ENCODE results near the gene YIPF3.
"Not testable (repeated sequence)": the region's sequence is repeated elsewhere in the genome, so short reads cannot be mapped to it uniquely, and the experiment has no call there.

Gene YIPF3

DNA sequence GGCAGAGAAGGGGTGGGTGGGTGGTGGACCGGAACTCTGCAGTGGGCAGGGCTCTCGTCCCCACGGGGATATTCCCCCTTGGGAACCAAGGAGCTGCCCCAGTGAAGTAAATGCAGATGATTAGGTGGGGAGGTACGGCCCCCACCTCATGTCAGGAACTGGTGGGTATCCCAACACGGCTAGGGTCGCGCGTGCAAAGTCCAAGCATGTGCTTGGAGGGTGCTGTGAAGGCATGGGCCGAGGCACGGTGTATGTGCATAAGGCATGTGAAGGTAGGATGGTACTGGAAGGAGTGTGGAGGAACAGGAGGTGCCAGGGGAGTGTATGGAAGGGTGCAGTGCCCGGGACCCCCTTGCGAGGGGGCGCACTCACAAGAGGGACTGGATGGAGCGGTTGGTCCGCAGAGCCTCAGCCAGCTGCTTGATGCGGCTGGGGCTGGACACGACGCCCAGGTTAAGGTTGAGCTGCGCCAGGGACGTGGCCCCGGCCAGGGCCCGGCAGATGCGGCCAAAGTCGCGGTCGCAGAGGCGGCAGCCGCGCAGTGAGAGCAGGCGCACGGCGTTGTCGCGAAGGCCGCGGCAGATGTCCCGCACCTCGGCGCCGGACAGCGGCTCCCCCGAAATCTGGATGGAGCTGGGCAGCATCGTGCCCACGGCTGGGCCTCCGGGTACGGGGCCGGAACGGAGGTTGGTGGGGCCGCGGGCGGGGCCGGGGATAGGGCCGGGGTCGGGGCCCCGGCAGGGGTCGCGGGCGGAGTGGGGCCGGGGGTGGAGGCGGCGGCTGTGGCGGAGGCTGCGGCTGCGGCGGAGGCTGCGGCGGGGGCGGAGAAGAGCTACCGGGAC lies 7.4 kb downstream of the YIPF3 start:
- no peak for DNase-seq (ENCODE audit: low spot score)

- DNase-seq (ENCODE audit: low spot score): no peak
These were observed 8.1 kb downstream of the YIPF3 start for GRCh38 chr6:43508481-43509141.

GRCh38 chr6:43506667-43507471 lies 9.9 kb downstream of the YIPF3 start:
- DNase-seq (ENCODE audit: low spot score): peak; percentile 73

- DNase-seq (ENCODE audit: low spot score): no peak
These were observed 10.6 kb downstream of the YIPF3 start for GRCh38 chr6:43506171-43506570.

- DNase-seq (ENCODE audit: low spot score): no peak
These were observed 11.0 kb downstream of the YIPF3 start for GRCh38 chr6:43505718-43506117.

- no peak for DNase-seq (ENCODE audit: low spot score)
These were observed 11.8 kb downstream of the YIPF3 start for GRCh38 chr6:43504756-43505593.

- no peak for DNase-seq (ENCODE audit: low spot score)
These were observed 13.3 kb downstream of the YIPF3 start for GRCh38 chr6:43503443-43503842.

DNA sequence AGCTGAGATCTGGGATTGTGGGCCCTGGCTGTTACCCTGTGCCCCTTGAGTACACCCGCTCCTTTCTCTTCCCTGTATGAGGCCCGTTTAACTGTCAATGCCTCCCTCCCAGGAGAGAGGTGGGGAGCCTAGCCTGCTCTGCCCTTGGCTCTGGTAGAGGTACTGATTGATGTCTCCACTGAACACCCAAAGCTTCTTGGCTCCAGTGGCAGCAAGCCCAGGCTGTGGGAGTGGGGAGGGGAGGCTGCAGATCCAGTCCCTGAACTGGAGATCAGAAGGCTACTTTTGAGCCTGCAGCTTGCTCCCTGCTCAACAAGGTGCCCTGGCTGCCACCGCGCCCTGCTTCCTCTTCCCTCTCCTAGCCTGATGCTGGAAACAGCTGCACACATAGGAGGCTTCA lies 14.1 kb downstream of the YIPF3 start:
- no peak for DNase-seq (ENCODE audit: low spot score)

GRCh38 chr6:43500921-43501320 lies 15.8 kb downstream of the YIPF3 start:
- no peak for DNase-seq (ENCODE audit: low spot score)

DNA sequence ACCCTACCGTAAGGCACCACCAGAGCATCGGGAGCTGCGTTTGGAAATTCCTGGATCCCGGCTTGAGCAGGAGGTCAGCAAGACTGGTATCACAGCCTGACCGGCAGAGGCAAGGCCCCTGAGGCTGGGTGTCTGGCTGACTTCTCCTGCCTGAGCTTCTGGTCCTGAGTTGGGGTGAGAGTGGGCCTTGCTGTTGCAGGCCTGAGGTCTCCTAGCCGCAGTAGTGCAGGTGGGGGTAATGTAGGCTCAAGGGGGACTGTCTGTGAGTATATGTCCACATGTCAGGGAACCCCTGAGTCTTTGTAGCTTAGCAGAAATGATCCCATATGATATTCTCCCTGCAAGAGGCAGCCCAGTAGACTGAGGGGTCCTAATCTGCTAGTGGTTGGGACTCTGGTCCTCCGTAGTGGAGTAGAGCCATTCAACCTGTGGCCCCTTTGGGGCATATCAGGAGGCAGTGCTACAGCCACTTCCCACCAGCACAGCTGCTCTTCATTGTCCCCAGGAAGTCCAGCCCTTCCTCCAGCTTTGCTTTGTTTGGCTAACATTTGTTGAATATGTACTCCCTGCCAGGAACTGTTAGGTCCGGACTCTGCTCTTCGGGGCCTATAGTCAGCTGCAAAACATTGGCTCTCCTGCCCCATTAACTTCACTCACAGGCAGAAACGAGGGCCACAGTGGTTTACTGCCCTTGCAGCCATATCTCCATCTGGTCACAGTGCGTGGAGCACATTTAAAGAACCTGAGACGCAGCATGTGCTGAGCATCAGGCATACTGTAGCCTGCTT lies 17.5 kb downstream of the YIPF3 start:
- no peak for DNase-seq (ENCODE audit: low spot score)

GRCh38 chr6:43498291-43498690 lies 18.4 kb downstream of the YIPF3 start:
- DNase-seq (ENCODE audit: low spot score): not testable (repeated sequence)

- DNase-seq (ENCODE audit: low spot score): no peak
These were observed 19.0 kb downstream of the YIPF3 start for GRCh38 chr6:43497689-43498088.

DNA sequence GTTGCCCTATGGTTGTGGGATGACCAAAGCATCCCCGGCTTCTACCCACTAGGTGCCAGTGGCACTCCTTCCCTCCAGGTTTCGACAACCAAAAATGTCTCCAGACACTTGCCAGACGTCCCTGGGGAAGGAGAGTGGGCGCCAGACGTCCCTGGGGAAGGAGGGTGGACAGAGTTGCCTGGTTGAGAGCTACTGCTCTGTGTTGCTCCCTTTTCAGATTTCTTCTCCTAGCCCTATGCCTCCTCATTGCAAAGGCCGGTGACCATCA lies 19.7 kb downstream of the YIPF3 start:
- no peak for DNase-seq (ENCODE audit: low spot score)

DNA sequence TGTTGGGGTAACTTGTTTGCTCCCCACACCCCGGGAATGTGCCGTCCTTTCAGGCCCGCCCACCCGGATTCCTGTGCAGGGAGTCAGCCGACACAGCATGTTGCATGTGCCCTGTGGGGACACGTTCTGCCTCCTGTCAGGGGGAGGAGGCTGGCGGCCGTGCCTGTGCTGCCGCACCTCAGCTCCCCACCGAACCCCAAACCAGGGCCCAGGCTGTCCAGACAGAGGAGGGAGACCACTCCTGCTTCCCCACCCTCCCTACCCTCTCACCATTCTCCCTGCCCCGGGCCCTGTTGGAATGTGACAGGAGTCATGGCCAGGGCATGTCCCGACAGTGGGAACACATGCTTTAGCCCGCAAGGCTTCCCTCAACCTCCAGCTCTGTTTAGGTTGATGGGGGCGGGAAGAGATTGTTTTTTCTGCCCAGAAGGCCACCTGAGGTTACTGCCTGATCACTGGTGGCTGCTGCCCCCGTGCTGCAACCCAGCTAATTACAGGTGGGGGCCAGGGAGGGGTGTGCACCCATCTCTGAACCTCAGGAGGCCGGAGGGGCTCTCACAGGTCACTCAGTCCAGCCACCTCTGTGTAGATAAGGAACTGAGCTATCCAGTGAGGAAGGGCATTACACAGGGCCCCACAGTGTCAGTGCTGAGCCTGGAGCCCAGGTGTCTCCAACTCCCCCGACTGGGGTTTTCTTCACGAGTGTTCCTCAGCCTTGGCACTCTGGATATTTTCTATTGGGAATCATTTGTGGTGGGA lies 20.2 kb downstream of the YIPF3 start:
- DNase-seq (ENCODE audit: low spot score): peak; percentile 56

GRCh38 chr6:43495409-43495941 lies 21.3 kb downstream of the YIPF3 start:
- DNase-seq (ENCODE audit: low spot score): peak; percentile 29

DNA sequence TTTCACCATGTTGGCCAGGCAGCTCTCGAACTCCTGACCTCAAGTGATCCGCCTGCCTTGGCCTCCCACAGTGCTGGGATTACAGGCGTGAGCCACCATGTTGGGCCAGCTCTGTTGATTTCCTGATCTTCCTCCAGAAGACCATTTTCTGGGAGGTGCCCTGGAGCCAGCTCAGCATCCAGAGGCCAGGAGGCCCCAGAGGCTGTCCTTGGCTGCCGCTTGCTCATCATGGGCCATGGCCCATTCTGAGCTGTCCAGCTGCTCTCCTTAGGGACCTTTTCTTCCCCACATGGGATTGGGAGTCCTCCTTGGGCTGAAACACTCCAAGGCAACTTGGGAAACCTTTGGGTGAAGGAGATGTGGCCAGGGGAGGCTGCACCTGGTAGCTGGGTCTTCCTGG lies 22.0 kb downstream of the YIPF3 start:
- no peak for DNase-seq (ENCODE audit: low spot score)

GRCh38 chr6:43494321-43494720 lies 22.4 kb downstream of the YIPF3 start:
- no peak for DNase-seq (ENCODE audit: low spot score)

DNA sequence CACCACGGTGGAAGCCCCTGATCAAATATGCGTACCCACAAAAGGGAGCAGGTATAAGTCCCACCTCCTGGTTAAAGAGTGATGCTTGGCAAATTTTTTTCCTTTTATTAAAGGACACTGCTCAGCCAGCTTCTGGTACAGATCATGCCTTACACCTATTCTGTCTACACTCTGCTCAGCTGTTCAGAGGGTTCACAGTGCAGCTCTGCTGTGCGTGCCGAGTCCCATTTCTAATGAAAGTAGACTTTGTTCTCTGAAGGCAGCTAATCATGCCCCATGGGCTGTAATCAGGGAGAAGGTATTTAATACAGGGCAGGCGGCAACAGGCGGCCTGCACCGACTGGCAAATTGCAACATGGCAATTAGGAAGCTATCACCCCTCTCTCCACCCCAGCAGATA lies 22.9 kb downstream of the YIPF3 start:
- no peak for DNase-seq (ENCODE audit: low spot score)

DNA sequence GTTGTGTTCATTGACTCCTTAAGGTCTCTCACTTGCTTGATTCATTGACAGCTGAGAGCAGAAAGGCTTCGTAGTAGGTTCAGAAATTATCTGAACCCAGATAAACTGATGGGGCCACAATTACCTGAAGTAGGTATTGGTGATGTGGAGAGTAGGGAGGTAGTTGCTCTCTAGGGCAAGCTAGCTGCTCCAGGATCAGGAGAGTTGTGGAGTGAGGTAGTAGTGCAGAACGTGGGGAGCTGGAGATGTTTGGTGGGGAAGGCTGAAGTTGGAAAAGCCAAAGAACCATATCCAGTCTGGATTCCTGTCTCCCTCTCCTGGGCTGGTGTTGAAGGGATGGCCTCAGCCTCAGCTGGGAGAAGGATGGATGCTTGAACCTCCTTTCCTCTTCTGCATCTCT lies 23.5 kb downstream of the YIPF3 start:
- DNase-seq (ENCODE audit: low spot score): no peak

DNA sequence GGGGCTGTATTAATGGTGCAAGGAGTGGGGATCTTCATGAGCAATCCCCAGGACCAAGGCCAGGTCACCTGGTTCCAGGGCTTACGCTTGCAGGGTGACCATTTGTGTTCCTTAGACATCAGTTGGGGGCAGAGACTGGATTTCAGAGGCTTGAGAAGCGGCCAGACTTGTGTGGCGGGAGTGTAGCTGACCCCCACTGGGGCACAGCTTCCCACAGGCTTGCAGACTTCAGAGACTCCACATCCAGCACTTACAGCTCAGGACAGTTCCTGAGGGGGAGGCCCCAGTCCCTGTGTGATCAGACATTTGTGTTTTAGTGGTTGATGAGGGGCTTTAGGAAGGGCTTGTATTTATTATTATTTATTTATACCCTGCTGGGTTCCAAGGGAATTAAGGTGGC lies 24.1 kb downstream of the YIPF3 start:
- DNase-seq (ENCODE audit: low spot score): no peak
